GM21786 (cell line): ENCODE results near the gene BMF.
A peak's percentile ranks its signal among the peaks of the same experiment; 100 is the strongest.
"Not testable (repeated sequence)": the region's sequence is repeated elsewhere in the genome, so short reads cannot be mapped to it uniquely, and the experiment has no call there.

ENCODE experiments used
- ATAC-seq: cut with Tn5 transposase; IDR thresholded peaks from one replicate; pipeline ENCODE4 v1.9.1; 2021; ENCODE audit not compliant: unreplicated experiment

The BMF gene

GRCh38 chr15:40108855-40109735 is at the start of gene BMF:
TSS of gene BMF (minus strand) at chr15:40108879. CDS start at chr15:40106086, 2,793 bp downstream.
- ATAC-seq: peak; percentile 49

- ATAC-seq: no peak
These were observed 49.2 kb upstream of the BMF start for GRCh38 chr15:40157778-40158447.

GRCh38 chr15:40155270-40155910 is 46.7 kb upstream of the BMF start:
- ATAC-seq: no peak

GRCh38 chr15:40154821-40155220 is 46.1 kb upstream of the BMF start:
- not testable (repeated sequence) for ATAC-seq

- ATAC-seq: no peak
These were observed 43.3 kb upstream of the BMF start for GRCh38 chr15:40151991-40152390.

GRCh38 chr15:40151499-40151898 is 42.8 kb upstream of the BMF start:
- no peak for ATAC-seq

GRCh38 chr15:40150163-40150925 is 41.7 kb upstream of the BMF start:
- ATAC-seq: no peak

- no peak for ATAC-seq
These were observed 40.7 kb upstream of the BMF start for GRCh38 chr15:40149339-40149738.

- ATAC-seq: no peak
These were observed 37.4 kb upstream of the BMF start for GRCh38 chr15:40146037-40146436.

GRCh38 chr15:40142428-40142827 is 33.7 kb upstream of the BMF start:
- ATAC-seq: no peak

- ATAC-seq: not testable (repeated sequence)
These were observed 29.5 kb upstream of the BMF start for GRCh38 chr15:40138201-40138570.

GRCh38 chr15:40137303-40138200 is 28.9 kb upstream of the BMF start:
- no peak for ATAC-seq

GRCh38 chr15:40136470-40137302 is 28.0 kb upstream of the BMF start:
- no peak for ATAC-seq

- ATAC-seq: not testable (repeated sequence)
These were observed 27.3 kb upstream of the BMF start for GRCh38 chr15:40135846-40136450.

- no peak for ATAC-seq
These were observed 26.2 kb upstream of the BMF start for GRCh38 chr15:40134885-40135284.

GRCh38 chr15:40133544-40133943 is 24.9 kb upstream of the BMF start:
- no peak for ATAC-seq

GRCh38 chr15:40130799-40131502 is 22.3 kb upstream of the BMF start:
- ATAC-seq: no peak

- ATAC-seq: no peak
These were observed 21.4 kb upstream of the BMF start for GRCh38 chr15:40130118-40130517.
